HepG2 (cell line): ENCODE results near the gene DCUN1D3. TPM values are rescaled to one million over a fixed set of nuclear protein-coding genes. Genes with fewer than 3 reads are reported as not detected.

ENCODE experiments used
- ARID2 ChIP-seq: sonication (generic); formaldehyde crosslinking; IDR thresholded peaks from 2 replicates; pipeline ENCODE4 v1.8.1; 2022; ENCODE audit warnings: mild to moderate bottlenecking, missing genetic modification reagents, borderline replicate concordance
- FLYWCH1 ChIP-seq: sonication (generic); formaldehyde crosslinking; IDR thresholded peaks from 2 replicates; pipeline ENCODE4 v1.8.1; 2023; ENCODE audit warnings: mild to moderate bottlenecking, missing genetic modification reagents
- KAT2B ChIP-seq: fragments of 150-350 bp; IDR thresholded peaks from 2 replicates; pipeline ENCODE4 v1.6.1; 2014; ENCODE audit warnings: low read depth, low read length, borderline replicate concordance
- KDM4B ChIP-seq: sonication (generic); formaldehyde crosslinking; IDR thresholded peaks from 2 replicates; pipeline ENCODE4 v1.4.0; 2020; ENCODE audit warnings: missing genetic modification reagents
- MTF1 ChIP-seq: sonication (generic); formaldehyde crosslinking; IDR thresholded peaks from 2 replicates; pipeline ENCODE4 v1.5.0; 2020; ENCODE audit warnings: missing genetic modification reagents
- NCOA5 ChIP-seq: sonication (generic); formaldehyde crosslinking; IDR thresholded peaks from 2 replicates; pipeline ENCODE4 v1.4.0; 2020; ENCODE audit warnings: missing genetic modification reagents
- TERF1 ChIP-seq: sonication (generic); formaldehyde crosslinking; IDR thresholded peaks from 2 replicates; pipeline ENCODE4 v1.8.0; 2022; ENCODE audit warnings: mild to moderate bottlenecking, missing genetic modification reagents, moderate library complexity
- TFE3 ChIP-seq: IDR thresholded peaks from 2 replicates; pipeline ENCODE4 v1.6.1; 2016
- TMF1 ChIP-seq: sonication (generic); formaldehyde crosslinking; IDR thresholded peaks from 2 replicates; pipeline ENCODE4 v1.8.1; 2022; ENCODE audit warnings: low read depth, missing genetic modification reagents
- ZBTB20 ChIP-seq: sonication (generic); formaldehyde crosslinking; IDR thresholded peaks from 2 replicates; pipeline ENCODE4 v1.8.1; 2023; ENCODE audit warnings: missing genetic modification reagents, low read depth, mild to moderate bottlenecking, borderline replicate concordance
- ZFP36L1 ChIP-seq: sonication (generic); formaldehyde crosslinking; IDR thresholded peaks from 2 replicates; pipeline ENCODE4 v1.8.0; 2022; ENCODE audit warnings: mild to moderate bottlenecking, missing genetic modification reagents, moderate library complexity
- ZFP36L2 ChIP-seq: sonication (generic); formaldehyde crosslinking; IDR thresholded peaks from 2 replicates; pipeline ENCODE4 v1.4.0; 2020; ENCODE audit warnings: missing genetic modification reagents
- ZMAT3 ChIP-seq: sonication (generic); formaldehyde crosslinking; conservative IDR thresholded peaks from 2 replicates; pipeline ENCODE4 v1.7.0; 2021; ENCODE audit warnings: missing genetic modification reagents
- ZNF276 ChIP-seq: sonication (generic); formaldehyde crosslinking; IDR thresholded peaks from 2 replicates; pipeline ENCODE4 v1.4.0; 2020; ENCODE audit warnings: mild to moderate bottlenecking, low read depth, missing genetic modification reagents
- ZNF605 ChIP-seq: sonication (generic); formaldehyde crosslinking; IDR thresholded peaks from 2 replicates; pipeline ENCODE4 v1.8.0; 2022; ENCODE audit warnings: mild to moderate bottlenecking, missing genetic modification reagents
- ZNF644 ChIP-seq: IDR thresholded peaks from 2 replicates; pipeline ENCODE4 v1.6.1; 2016; ENCODE audit warnings: low read depth
- ZNF709 ChIP-seq: sonication (generic); formaldehyde crosslinking; IDR thresholded peaks from 2 replicates; pipeline ENCODE4 v1.5.0; 2020; ENCODE audit warnings: mild to moderate bottlenecking, missing genetic modification reagents
- ZNF790 ChIP-seq: sonication (generic); formaldehyde crosslinking; IDR thresholded peaks from 2 replicates; pipeline ENCODE4 v1.8.0; 2022; ENCODE audit warnings: missing genetic modification reagents, mild to moderate bottlenecking, borderline replicate concordance
- polyA plus RNA-seq, 8 experiments: library from polyadenylated mRNA; depleted of rRNA in 3 of 8; stranded (reverse) in 7 of 8; unstranded in 1 of 8; fragments of >200 nt; fragmentation: Illumina TruSeq in 4 of 8; extraction: Trizol in 4 of 8; gene quantifications; 2 replicates each; pipeline versions ENCODE4 v1.2.1 to v1.2.3, GENCODE V29; 2011 to 2016; ENCODE audit warnings: low read depth in 4 of 8, missing spikeins in 1 of 8, mixed read lengths in 1 of 8; ENCODE audit not compliant: insufficient read depth in 1 of 8
- total RNA-seq, 5 experiments: library from RNA; depleted of rRNA; stranded (reverse); fragments of >200 nt; fragmentation: Illumina TruSeq; extraction: Trizol; gene quantifications; 2 replicates each; pipeline ENCODE4 v1.2.3, GENCODE V29; 2016; ENCODE audit warnings: low read depth in 1 of 5
- TF ChIP-seq, protein P1 (sequence below): sonication (generic); formaldehyde crosslinking; IDR thresholded peaks from 2 replicates; pipeline ENCODE4 v1.5.0; 2020; ENCODE audit warnings: mild to moderate bottlenecking, missing genetic modification reagents
- TF ChIP-seq, protein P2 (sequence below): sonication (generic); formaldehyde crosslinking; IDR thresholded peaks from 2 replicates; pipeline ENCODE4 v1.8.0; 2022; ENCODE audit warnings: missing genetic modification reagents, mild to moderate bottlenecking, borderline replicate concordance
- TF ChIP-seq, protein P3 (sequence below): sonication (generic); formaldehyde crosslinking; IDR thresholded peaks from 2 replicates; pipeline ENCODE4 v1.4.0; 2020; ENCODE audit warnings: mild to moderate bottlenecking, missing genetic modification reagents

Gene DCUN1D3
- total and polyA plus RNA-seq, 2 of the 13 experiments (the other 11 are each of a cell fraction or from before 2014, with no cell fraction given): 5.0 to 19.3 TPM

GRCh38 chr16:20900299-20901067 is at the start of gene DCUN1D3, which contains the start of gene LYRM1 (continued):
- TF ChIP-seq TFE3 (CRISPR knock-in tag) (no peak; the same call in 1 of the 2 replicates), ZNF605 (CRISPR knock-in tag) (peak; percentile 54), NCOA5 (CRISPR knock-in tag) (no peak), FLYWCH1 (no peak), TMF1 (CRISPR knock-in tag) (0 out of 2 replicates have a peak, but pooled peaks have one; percentile 53), KDM4B (peak; percentile 70; the same call in 1 of the 2 replicates), ARID2 (CRISPR knock-in tag) (0 out of 2 replicates have a peak, but pooled peaks have one; percentile 83), ZNF644 (CRISPR knock-in tag) (no peak), ZNF709 (CRISPR knock-in tag) (peak; percentile 93), ZMAT3 (CRISPR knock-in tag) (peak; percentile 82), ZNF276 (peak; percentile 91; the same call in 1 of the 2 replicates), ZFP36L1 (CRISPR knock-in tag) (peak; percentile 95; the same call in 1 of the 2 replicates), ZFP36L2 (CRISPR knock-in tag) (no peak), ZBTB20 (CRISPR knock-in tag) (peak; percentile 83; the same call in 1 of the 2 replicates), TERF1 (no peak; the same call in none of the 2 replicates), KAT2B (no peak), MTF1 (CRISPR knock-in tag) (no peak), ZNF790 (CRISPR knock-in tag) (peak; percentile 81; the same call in 1 of the 2 replicates)
- TF ChIP-seq, protein P1, sequence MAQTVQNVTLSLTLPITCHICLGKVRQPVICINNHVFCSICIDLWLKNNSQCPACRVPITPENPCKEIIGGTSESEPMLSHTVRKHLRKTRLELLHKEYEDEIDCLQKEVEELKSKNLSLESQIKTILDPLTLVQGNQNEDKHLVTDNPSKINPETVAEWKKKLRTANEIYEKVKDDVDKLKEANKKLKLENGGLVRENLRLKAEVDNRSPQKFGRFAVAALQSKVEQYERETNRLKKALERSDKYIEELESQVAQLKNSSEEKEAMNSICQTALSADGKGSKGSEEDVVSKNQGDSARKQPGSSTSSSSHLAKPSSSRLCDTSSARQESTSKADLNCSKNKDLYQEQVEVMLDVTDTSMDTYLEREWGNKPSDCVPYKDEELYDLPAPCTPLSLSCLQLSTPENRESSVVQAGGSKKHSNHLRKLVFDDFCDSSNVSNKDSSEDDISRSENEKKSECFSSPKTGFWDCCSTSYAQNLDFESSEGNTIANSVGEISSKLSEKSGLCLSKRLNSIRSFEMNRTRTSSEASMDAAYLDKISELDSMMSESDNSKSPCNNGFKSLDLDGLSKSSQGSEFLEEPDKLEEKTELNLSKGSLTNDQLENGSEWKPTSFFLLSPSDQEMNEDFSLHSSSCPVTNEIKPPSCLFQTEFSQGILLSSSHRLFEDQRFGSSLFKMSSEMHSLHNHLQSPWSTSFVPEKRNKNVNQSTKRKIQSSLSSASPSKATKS: no peak
- TF ChIP-seq, protein P2, sequence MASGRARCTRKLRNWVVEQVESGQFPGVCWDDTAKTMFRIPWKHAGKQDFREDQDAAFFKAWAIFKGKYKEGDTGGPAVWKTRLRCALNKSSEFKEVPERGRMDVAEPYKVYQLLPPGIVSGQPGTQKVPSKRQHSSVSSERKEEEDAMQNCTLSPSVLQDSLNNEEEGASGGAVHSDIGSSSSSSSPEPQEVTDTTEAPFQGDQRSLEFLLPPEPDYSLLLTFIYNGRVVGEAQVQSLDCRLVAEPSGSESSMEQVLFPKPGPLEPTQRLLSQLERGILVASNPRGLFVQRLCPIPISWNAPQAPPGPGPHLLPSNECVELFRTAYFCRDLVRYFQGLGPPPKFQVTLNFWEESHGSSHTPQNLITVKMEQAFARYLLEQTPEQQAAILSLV (CRISPR knock-in tag): peak; percentile 80; the same call in 1 of the 2 replicates
- TF ChIP-seq, protein P3, sequence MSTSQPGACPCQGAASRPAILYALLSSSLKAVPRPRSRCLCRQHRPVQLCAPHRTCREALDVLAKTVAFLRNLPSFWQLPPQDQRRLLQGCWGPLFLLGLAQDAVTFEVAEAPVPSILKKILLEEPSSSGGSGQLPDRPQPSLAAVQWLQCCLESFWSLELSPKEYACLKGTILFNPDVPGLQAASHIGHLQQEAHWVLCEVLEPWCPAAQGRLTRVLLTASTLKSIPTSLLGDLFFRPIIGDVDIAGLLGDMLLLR (CRISPR knock-in tag): peak; percentile 55
